HG02642 (cell line): ENCODE data around the gene AP1G2.
A peak's percentile ranks its signal among the peaks of the same experiment; 100 is the strongest.
"Not testable (repeated sequence)": the region's sequence is repeated elsewhere in the genome, so short reads cannot be mapped to it uniquely, and the experiment has no call there.

Experiments used
- ATAC-seq: cut with Tn5 transposase; IDR thresholded peaks from one replicate; pipeline ENCODE4 v1.9.1; 2021; ENCODE audit warnings: mild to moderate bottlenecking; ENCODE audit not compliant: unreplicated experiment, poor library complexity

The AP1G2 gene

GRCh38 chr14:23542261-23542660 lies 25.3 kb downstream of the AP1G2 start:
- ATAC-seq = no peak

- ATAC-seq = no peak
Observed at GRCh38 chr14:23540141-23540469, 27.5 kb downstream of the AP1G2 start.

- peak; percentile 71 for ATAC-seq
Observed at GRCh38 chr14:23539248-23540140, 28.1 kb downstream of the AP1G2 start.

- ATAC-seq = no peak
Observed at GRCh38 chr14:23538785-23539184, 28.8 kb downstream of the AP1G2 start.

GRCh38 chr14:23538050-23538718 lies 29.4 kb downstream of the AP1G2 start:
- ATAC-seq = no peak

GRCh38 chr14:23537351-23538049 lies 30.1 kb downstream of the AP1G2 start:
- no peak for ATAC-seq

GRCh38 chr14:23536906-23537305 lies 30.7 kb downstream of the AP1G2 start:
- not testable (repeated sequence) for ATAC-seq

- ATAC-seq = no peak
Observed at GRCh38 chr14:23536494-23536893, 31.1 kb downstream of the AP1G2 start.

- no peak for ATAC-seq
Observed at GRCh38 chr14:23535943-23536342, 31.6 kb downstream of the AP1G2 start.

- ATAC-seq = no peak
Observed at GRCh38 chr14:23533652-23534435, 33.7 kb downstream of the AP1G2 start.

GRCh38 chr14:23532658-23533057 lies 34.9 kb downstream of the AP1G2 start:
- no peak for ATAC-seq

- ATAC-seq = no peak
Observed at GRCh38 chr14:23531391-23531790, 36.2 kb downstream of the AP1G2 start.

GRCh38 chr14:23530375-23531055 lies 37.1 kb downstream of the AP1G2 start:
- no peak for ATAC-seq

- ATAC-seq = no peak
Observed at GRCh38 chr14:23529016-23529415, 38.6 kb downstream of the AP1G2 start.

- ATAC-seq = no peak
Observed at GRCh38 chr14:23528555-23528954, 39.0 kb downstream of the AP1G2 start.

GRCh38 chr14:23525611-23526010 lies 42.0 kb downstream of the AP1G2 start:
- ATAC-seq = no peak

- no peak for ATAC-seq
Observed at GRCh38 chr14:23524954-23525353, 42.6 kb downstream of the AP1G2 start.

- ATAC-seq = no peak
Observed at GRCh38 chr14:23523229-23524016, 44.2 kb downstream of the AP1G2 start.

GRCh38 chr14:23522643-23523198 lies 44.9 kb downstream of the AP1G2 start:
- no peak for ATAC-seq
